Measurements from ENCODE around the gene PSMD3. TPM values are rescaled to one million over a fixed set of nuclear protein-coding genes. Genes with fewer than 3 reads are reported as not detected.
"Not testable (repeated sequence)": the region's sequence is repeated elsewhere in the genome, so short reads cannot be mapped to it uniquely, and the experiment has no call there.

Gene PSMD3
- polyA plus RNA-seq, 4 donors: 108 to 128 (median 115) TPM

DNA sequence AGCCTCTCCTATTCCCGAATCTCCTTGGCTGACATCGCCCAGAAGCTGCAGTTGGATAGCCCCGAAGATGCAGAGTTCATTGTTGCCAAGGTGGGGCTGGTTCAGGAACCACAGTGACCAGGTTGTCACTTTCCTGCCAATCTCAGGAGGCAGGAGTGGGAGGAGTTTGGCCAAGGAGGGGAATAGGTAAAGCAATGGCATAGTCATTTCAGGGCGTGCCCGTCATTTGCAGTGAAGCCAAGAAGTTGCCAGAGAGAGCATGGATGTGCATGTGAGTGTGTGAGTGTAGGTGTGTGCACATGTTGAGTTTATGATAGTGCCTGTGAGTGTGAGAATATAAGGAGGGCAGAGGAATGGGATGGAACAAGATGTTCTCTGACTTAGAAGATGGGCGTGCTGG lies 14.8 kb downstream of the PSMD3 start:
- no peak for DNase-seq (ENCODE audit: low read depth in 4 of 4, low spot score in 3 of 4)

DNA sequence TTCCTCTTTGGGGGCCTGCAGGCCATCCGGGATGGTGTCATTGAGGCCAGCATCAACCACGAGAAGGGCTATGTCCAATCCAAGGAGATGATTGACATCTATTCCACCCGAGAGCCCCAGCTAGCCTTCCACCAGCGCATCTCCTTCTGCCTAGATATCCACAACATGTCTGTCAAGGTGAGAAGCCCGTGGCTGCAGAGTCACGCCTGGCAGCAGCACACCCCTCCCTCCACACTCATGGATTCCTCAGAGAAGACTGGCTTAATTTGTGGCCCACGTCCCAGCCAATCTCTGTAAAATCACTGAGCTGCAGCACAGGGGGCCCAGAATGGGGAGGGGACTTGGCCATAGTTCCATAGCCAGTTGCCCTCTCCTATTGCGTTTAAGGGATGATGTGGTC lies 15.6 kb downstream of the PSMD3 start:
- no peak for DNase-seq (ENCODE audit: low read depth in 4 of 4, low spot score in 3 of 4)

- DNase-seq (ENCODE audit: low read depth in 4 of 4, low spot score in 3 of 4): no peak
These were observed 16.2 kb downstream of the PSMD3 start for GRCh38 chr17:39996800-39997199.

- no peak for DNase-seq (ENCODE audit: low read depth in 4 of 4, low spot score in 3 of 4)
These were observed 16.9 kb downstream of the PSMD3 start for GRCh38 chr17:39997543-39997942.

DNA sequence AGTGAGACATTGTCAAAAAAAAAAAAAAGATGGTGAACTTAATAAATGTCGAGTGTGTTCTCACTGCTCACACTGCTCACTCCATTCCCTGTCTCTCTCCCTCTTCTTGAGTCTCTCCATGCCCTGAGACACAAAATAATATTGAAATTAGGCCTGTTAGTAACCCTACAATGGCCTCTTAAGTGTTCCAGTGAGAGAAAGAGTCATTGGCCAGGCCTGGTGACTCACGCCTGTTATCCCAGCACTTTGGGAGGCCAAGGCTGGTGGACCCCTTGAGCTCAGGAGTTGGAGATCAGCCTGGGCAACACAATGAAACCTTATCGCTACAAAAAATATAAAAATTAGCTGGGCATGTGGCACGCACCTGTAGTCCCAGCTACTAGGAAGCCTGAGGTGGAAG lies 18.5 kb downstream of the PSMD3 start:
- no peak for DNase-seq (ENCODE audit: low read depth in 4 of 4, low spot score in 3 of 4)

GRCh38 chr17:40000161-40000560 lies 19.6 kb downstream of the PSMD3 start:
- DNase-seq (ENCODE audit: low read depth in 4 of 4, low spot score in 3 of 4): no peak

DNA sequence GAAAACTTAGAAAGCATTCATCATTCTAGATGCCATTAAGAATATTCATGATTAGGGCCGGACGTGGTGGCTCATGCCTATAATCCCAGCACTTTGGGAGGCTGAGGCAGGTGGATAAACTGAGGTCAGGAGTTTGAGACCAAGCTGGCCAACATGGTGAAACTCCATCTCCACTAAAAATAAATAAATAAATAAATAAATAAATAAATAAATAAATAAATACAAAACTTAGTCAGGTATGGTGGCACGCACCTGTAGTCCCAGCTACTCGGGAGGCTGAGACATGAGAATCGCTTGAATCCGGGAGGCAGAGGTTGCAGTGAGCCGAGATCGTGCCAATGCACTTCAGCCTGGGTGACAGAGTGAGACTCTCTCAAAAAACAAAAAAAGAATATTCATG lies 20.7 kb downstream of the PSMD3 start:
- DNase-seq (ENCODE audit: low read depth in 4 of 4, low spot score in 3 of 4): not testable (repeated sequence)

DNA sequence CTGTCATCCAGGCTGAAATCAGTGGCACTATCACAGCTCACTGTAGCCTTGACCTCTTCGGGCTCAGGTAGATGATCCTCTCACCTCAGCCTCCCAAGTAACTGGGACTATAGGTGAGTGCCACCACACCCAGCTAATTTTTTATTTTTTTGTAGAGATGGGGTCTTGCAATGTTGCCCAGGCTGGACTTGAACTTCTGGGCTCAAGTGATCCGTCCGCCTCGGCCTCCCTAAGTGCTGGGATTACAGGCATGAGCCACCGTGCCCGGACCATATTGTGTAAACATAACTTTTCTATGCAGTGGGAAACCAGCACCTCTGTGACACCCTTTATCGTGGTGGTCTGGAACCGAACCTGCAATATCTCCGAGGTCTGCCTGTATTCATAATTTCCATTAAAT lies 23.5 kb downstream of the PSMD3 start:
- DNase-seq (ENCODE audit: low read depth in 4 of 4, low spot score in 3 of 4): no peak

DNA sequence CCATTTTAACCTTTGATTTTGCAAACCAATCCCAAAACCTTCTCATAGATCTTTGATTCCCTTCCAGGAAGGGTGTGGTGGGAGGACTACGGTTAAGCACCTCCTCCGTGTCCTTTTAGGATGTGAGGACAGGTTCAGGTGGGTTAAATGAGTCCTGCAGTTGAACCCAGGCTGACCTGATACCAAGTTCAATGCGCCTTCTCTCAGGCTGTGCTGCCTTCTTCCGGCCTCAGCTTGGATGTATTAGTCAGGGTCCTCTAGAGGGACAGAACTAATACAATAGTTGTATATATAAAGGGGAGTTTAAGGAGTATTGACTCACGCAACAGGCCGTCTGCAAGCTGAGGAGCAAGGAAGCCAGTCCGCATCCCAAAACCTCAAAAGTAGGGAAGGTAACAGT lies 24.1 kb downstream of the PSMD3 start:
- DNase-seq (ENCODE audit: low read depth in 4 of 4, low spot score in 3 of 4): no peak

DNA sequence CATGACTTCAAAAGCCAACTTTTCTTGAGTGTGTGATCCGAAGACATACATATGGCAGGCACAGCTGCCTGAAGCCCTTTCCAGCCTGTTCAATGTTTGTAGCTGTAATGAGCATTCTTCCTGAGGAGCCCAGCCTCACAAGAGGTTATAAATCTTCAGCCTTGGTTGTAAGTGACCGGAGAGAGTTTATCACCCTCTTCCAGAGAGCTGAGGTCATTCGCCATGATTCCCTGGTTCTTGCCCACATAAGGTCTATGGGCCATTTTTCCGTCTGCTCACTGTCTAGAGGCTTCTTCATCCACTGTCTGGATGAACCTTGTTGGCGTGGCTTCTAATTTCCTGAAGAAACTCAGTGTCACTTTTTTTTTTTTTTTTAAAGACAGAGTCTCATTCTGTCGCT lies 24.9 kb downstream of the PSMD3 start:
- no peak for DNase-seq (ENCODE audit: low read depth in 4 of 4, low spot score in 3 of 4)

- not testable (repeated sequence) for DNase-seq (ENCODE audit: low read depth in 4 of 4, low spot score in 3 of 4)
These were observed 30.4 kb downstream of the PSMD3 start for GRCh38 chr17:40010946-40011500.

DNA sequence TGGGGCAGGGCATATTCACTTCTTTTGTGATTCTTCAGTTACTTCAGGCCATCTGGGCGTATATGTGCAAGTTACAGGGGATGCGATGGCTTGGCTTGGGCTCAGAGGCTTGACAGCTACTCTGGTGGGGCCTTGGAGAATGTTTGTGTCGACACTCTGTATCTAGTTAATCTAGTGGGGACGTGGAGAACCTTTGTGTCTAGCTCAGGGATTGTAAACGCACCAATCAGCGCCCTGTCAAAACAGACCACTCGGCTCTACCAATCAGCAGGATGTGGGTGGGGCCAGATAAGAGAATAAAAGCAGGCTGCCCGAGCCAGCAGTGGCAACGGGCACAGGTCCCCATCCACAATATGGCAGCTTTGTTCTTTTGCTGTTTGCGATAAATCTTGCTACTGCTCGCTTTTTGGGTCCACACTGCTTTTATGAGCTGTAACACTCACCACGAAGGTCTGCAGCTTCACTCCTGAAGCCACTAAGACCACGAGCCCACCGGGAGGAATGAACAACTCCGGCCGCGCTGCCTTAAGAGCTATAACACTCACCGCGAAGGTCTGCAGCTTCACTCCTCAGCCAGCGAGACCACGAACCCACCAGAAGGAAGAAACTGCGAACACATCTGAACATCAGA lies 31.5 kb downstream of the PSMD3 start:
- DNase-seq (ENCODE audit: low read depth in 4 of 4, low spot score in 3 of 4): not testable (repeated sequence)

DNA sequence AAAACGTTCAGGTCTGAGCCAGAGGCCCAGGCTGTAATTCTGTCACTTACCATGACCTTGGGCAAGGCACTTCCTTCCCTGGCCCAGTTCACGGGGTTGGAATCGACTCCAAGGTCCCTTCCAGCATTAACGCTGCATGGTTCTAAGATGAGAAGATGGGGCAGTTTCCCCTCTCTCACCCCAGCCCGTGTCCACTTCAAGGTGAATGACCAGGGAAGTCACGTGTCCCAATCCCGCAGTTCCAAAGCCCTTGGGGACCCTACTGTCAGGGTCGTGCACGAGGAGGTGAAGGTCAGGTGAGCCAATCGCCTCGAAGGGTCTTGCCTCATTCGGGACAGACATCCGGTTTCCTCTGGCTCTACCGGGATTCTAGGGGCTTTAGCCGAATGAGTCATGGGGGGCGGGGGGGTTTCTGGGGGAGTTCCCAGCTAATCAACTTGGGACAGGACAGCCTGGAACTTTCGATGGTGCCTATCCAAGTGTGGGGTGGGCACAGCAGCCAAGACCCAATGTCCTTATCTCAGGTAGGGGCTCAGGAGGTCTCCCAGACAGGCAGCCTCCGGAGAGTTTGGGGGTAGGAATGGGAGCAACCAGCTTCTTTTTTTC lies 33.9 kb downstream of the PSMD3 start:
- no peak for DNase-seq (ENCODE audit: low read depth in 4 of 4, low spot score in 3 of 4)

- no peak for DNase-seq (ENCODE audit: low read depth in 4 of 4, low spot score in 3 of 4)
These were observed 34.7 kb downstream of the PSMD3 start, which contains the start of gene CSF3 for GRCh38 chr17:40015005-40015997. Gene CSF3, plus strand, starts transcription at chr17:40015440. Its CDS starts 35 bp downstream, at chr17:40015475.

DNA sequence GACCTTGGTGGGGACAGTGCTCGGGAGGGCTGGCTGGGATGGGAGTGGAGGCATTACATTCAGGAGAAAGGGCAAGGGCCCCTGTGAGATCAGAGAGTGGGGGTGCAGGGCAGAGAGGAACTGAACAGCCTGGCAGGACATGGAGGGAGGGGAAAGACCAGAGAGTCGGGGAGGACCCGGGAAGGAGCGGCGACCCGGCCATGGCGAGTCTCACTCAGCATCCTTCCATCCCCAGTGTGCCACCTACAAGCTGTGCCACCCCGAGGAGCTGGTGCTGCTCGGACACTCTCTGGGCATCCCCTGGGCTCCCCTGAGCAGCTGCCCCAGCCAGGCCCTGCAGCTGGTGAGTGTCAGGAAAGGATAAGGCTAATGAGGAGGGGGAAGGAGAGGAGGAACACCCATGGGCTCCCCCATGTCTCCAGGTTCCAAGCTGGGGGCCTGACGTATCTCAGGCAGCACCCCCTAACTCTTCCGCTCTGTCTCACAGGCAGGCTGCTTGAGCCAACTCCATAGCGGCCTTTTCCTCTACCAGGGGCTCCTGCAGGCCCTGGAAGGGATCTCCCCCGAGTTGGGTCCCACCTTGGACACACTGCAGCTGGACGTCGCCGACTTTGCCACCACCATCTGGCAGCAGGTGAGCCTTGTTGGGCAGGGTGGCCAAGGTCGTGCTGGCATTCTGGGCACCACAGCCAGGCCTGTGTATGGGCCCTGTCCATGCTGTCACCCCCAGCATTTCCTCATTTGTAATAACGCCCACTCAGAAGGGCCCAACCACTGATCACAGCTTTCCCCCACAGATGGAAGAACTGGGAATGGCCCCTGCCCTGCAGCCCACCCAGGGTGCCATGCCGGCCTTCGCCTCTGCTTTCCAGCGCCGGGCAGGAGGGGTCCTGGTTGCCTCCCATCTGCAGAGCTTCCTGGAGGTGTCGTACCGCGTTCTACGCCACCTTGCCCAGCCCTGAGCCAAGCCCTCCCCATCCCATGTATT lies 35.7 kb downstream of the PSMD3 start:
- no peak for DNase-seq (ENCODE audit: low read depth in 4 of 4, low spot score in 3 of 4)

GRCh38 chr17:40017422-40018080 lies 36.9 kb downstream of the PSMD3 start:
- no peak for DNase-seq (ENCODE audit: low read depth in 4 of 4, low spot score in 3 of 4)

- DNase-seq (ENCODE audit: low read depth in 4 of 4, low spot score in 3 of 4): no peak
These were observed 37.9 kb downstream of the PSMD3 start for GRCh38 chr17:40018211-40019121.

Measured in right renal pelvis (tissue), 4 donors.